Type B pancreatic cell (in vitro differentiated cells): ENCODE data around the gene SLC38A10. TPM values are rescaled to one million over a fixed set of nuclear protein-coding genes. Genes with fewer than 3 reads are reported as not detected.
A peak's percentile ranks its signal among the peaks of the same experiment; 100 is the strongest.

Source experiments
- DNase-seq: peaks from one replicate; pipeline ENCODE4 v3.0.0; 2021; ENCODE audit warnings: mixed read lengths; ENCODE audit not compliant: unreplicated experiment; ENCODE audit errors: extremely low spot score
- H3K27ac Mint-ChIP-seq: 2 replicates; pipeline ENCODE4 v1.8.0; 2021; ENCODE audit warnings: mild to moderate bottlenecking, mixed read lengths
- H3K27me3 Mint-ChIP-seq: 2 replicates; pipeline ENCODE4 v1.8.0; 2021; ENCODE audit warnings: mixed read lengths
- H3K36me3 Mint-ChIP-seq: 2 replicates; pipeline ENCODE4 v1.8.0; 2021; ENCODE audit warnings: mixed read lengths
- H3K4me1 Mint-ChIP-seq: one replicate; pipeline ENCODE4 v1.8.0; 2021; ENCODE audit warnings: mixed read lengths; ENCODE audit not compliant: unreplicated experiment
- H3K4me3 Mint-ChIP-seq: 2 replicates; pipeline ENCODE4 v1.8.0; 2021; ENCODE audit warnings: mild to moderate bottlenecking, mixed read lengths
- H3K9me3 Mint-ChIP-seq: 2 replicates; pipeline ENCODE4 v1.8.0; 2021; ENCODE audit warnings: mixed read lengths
- total RNA-seq: library from RNA; stranded (reverse); gene quantifications from 2 replicates; pipeline ENCODE4 v1.2.1, GENCODE V29; 2021; ENCODE audit warnings: low replicate concordance
- TF ChIP-seq, protein P1 (sequence below): fragments of 200-600 bp; sonication (generic); conservative IDR thresholded peaks from 2 replicates; pipeline ENCODE4 v1.5.0; 2021; ENCODE audit warnings: antibody characterized with exemption, mild to moderate bottlenecking

SLC38A10 gene
- total RNA-seq, 1 donor from 2014 or later: 85.0 TPM

DNA sequence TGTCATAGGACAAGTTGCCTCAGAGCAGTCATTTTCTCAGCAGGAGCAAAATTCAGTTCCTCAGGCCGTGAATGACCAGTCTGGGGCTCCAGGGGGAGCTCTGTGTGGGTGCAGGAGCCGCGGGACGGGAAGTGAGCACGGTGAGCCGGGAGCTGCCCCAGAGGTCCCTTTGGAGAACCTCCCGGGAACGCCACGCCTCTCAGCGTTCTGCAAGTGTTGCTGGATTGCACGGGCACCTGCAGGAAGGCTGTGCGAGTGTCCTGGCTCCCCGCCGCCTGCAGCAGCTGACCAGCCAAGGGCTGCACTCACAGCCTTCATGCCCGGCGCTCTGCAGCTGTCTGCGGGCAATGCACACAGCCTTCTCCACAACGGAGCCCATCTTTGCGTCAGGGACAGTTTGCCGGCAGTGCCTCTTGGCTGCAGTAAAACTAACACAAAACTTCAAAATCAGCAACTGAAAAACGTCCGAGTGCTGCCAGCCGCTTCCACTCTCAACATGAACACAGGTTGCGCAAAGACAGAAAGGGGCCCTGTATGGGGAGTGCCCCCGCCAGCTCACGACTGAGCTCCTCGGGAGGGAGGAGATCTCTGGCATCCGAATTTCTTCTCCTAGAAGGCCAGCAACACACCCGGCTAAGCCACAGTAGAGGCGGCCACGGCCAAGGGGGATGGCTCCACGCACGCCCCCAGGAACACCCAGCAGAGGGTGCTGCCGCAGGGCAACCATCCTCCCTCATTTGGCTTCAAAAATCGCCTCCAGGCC, 40.0 kb downstream of the SLC38A10 start:
- TF ChIP-seq, protein P1, sequence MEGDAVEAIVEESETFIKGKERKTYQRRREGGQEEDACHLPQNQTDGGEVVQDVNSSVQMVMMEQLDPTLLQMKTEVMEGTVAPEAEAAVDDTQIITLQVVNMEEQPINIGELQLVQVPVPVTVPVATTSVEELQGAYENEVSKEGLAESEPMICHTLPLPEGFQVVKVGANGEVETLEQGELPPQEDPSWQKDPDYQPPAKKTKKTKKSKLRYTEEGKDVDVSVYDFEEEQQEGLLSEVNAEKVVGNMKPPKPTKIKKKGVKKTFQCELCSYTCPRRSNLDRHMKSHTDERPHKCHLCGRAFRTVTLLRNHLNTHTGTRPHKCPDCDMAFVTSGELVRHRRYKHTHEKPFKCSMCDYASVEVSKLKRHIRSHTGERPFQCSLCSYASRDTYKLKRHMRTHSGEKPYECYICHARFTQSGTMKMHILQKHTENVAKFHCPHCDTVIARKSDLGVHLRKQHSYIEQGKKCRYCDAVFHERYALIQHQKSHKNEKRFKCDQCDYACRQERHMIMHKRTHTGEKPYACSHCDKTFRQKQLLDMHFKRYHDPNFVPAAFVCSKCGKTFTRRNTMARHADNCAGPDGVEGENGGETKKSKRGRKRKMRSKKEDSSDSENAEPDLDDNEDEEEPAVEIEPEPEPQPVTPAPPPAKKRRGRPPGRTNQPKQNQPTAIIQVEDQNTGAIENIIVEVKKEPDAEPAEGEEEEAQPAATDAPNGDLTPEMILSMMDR: peak; percentile 70
- Mint-ChIP-seq H3K9me3 (no peaks in the 10 kb centered on the region), H3K4me1 (peaks cover 22% of the 10 kb centered on the region), H3K27me3 (no peaks in the 10 kb centered on the region), H3K4me3 (no peak overlapping the region), H3K36me3 (peaks cover 5% of the 10 kb centered on the region), H3K27ac (peak overlapping the region; percentile 53)
- DNase-seq: no peak

- TF ChIP-seq, protein P1: peak; percentile 87
- Mint-ChIP-seq H3K4me1 (peaks cover 22% of the 10 kb centered on the region), H3K27ac (peak overlapping the region; percentile 44), H3K9me3 (no peaks in the 10 kb centered on the region), H3K27me3 (no peaks in the 10 kb centered on the region), H3K4me3 (peak overlapping the region; percentile 40), H3K36me3 (peaks cover 5% of the 10 kb centered on the region)
- DNase-seq: no peak
Observed at GRCh38 chr17:81253358-81254131, 41.6 kb downstream of the SLC38A10 start.

DNA sequence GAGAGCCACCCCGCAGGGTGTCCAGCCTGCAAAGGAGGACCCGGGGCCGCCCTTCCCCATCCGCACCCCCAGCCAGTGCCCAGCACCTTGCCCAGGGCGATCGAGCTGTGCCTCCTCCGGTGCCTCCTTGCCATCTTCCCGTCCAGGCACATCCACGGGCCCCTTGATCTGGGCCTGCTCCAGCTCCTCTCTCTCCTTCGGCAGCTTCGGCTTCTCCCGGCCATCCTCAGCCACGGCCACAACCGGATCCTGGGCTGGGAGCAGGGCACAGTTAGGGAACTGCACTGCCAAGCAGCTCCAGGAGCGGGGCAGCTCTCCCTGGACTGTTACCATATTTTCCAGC, 42.1 kb downstream of the SLC38A10 start:
- peak overlapping the region; percentile 44 for H3K27ac Mint-ChIP-seq

DNA sequence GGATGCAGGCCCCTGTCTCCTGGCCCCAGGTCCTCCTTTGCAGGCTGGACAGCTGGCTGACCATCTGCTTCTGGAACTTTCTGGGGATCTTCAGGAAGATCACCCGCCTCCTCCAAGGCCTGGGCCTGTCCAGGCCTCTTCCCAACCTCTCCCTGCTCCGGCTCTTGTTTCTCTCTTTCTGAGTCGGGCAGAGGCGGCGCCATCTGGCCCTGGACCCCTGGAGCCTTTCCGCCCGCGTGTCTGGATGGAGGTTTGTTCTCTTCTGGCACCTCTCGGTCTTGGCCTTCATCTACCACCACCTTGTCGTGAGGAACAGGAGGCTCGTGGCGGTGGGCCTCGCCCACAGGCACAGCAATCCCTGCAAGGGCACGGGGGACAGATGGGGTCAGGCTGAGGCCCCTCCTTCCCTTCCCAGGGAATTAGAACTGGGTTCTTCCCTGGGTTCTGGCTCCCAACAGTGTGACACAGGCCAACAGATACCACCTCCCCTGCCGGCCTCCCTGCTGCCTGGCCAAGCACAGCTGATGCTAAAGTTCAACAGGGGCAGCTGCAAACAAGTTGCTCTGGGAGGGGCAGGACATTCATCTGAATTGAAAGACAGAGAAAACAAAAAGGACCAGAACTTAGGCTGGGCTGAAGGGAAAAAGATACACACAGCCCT, 42.7 kb downstream of the SLC38A10 start:
- H3K9me3 Mint-ChIP-seq: no peaks in the 10 kb centered on the region
- H3K36me3 Mint-ChIP-seq: peaks cover 5% of the 10 kb centered on the region
- no peaks in the 10 kb centered on the region for H3K27me3 Mint-ChIP-seq
- no peak for DNase-seq
- TF ChIP-seq, protein P1: no peak
- peak overlapping the region; percentile 23 for H3K27ac Mint-ChIP-seq
- H3K4me1 Mint-ChIP-seq: peaks cover 22% of the 10 kb centered on the region
- H3K4me3 Mint-ChIP-seq: no peak overlapping the region

More for the DNA sequence above, 42.1 kb downstream of the SLC38A10 start:
- peak overlapping the region; percentile 40 for H3K4me3 Mint-ChIP-seq
- no peaks in the 10 kb centered on the region for H3K27me3 Mint-ChIP-seq
- TF ChIP-seq, protein P1: no peak
- H3K9me3 Mint-ChIP-seq: no peaks in the 10 kb centered on the region
- peaks cover 22% of the 10 kb centered on the region for H3K4me1 Mint-ChIP-seq
- peaks cover 5% of the 10 kb centered on the region for H3K36me3 Mint-ChIP-seq
- no peak for DNase-seq

- H3K9me3 Mint-ChIP-seq: no peaks in the 10 kb centered on the region
- H3K4me1 Mint-ChIP-seq: peaks cover 17% of the 10 kb centered on the region
- TF ChIP-seq, protein P1: no peak
- no peak for DNase-seq
- no peak overlapping the region for H3K27ac Mint-ChIP-seq
- no peaks in the 10 kb centered on the region for H3K27me3 Mint-ChIP-seq
- peaks cover 5% of the 10 kb centered on the region for H3K36me3 Mint-ChIP-seq
- H3K4me3 Mint-ChIP-seq: no peak overlapping the region
Observed at GRCh38 chr17:81251709-81252301, 43.3 kb downstream of the SLC38A10 start.
